ENCODE data around the gene DGKZ.

GRCh38 chr11:46410021-46410420 is 62.8 kb downstream of the DGKZ start:
- peak; percentile 34 for TF ChIP-seq CTCF (IDR thresholded peaks at IDR 0.05; ENCODE audit: low read depth, low read length)
- TF ChIP-seq EZH2phosphoT487 (IDR thresholded peaks at IDR 0.05; ENCODE audit: low read depth) = no peak

Measured in OCI-LY3 (cell line).